Small intestine (tissue), 7 donors: ENCODE results near the gene NSL1. TPM values are rescaled to one million over a fixed set of nuclear protein-coding genes. Genes with fewer than 3 reads are reported as not detected.
"Not testable (repeated sequence)": the region's sequence is repeated elsewhere in the genome, so short reads cannot be mapped to it uniquely, and the experiment has no call there.

ENCODE experiments used
- DNase-seq, 2 donors: peaks; one replicate each; pipeline versions ENCODE4 v3.0.0 to v3.0.0-alpha.2; 2013
- FAIRE-seq: peaks from 2 replicates; lab custom pipeline; 2012; peaks lifted over from hg19 to GRCh38; lab: Jason Lieb, UNC
- H3K27ac ChIP-seq, 3 donors: one replicate each; pipeline ENCODE4 v1.5.1; 2013; ENCODE audit warnings: low read length in 2 of 3, mild to moderate bottlenecking in 2 of 3, control low read depth in 1 of 3, inconsistent platforms in 1 of 3, low read depth in 1 of 3, moderate library complexity in 1 of 3
- H3K27me3 ChIP-seq, 3 donors: one replicate each; pipeline ENCODE4 v1.6.1; 2013; ENCODE audit warnings: low read length in 3 of 3, inconsistent platforms in 1 of 3; ENCODE audit not compliant: control insufficient read depth in 3 of 3, insufficient read depth in 3 of 3
- H3K36me3 ChIP-seq, 3 donors: one replicate each; pipeline ENCODE4 v1.6.1; 2013; ENCODE audit warnings: low read length in 3 of 3, inconsistent platforms in 1 of 3, low read depth in 1 of 3, mild to moderate bottlenecking in 1 of 3, moderate library complexity in 1 of 3; ENCODE audit not compliant: control insufficient read depth in 3 of 3, insufficient read depth in 2 of 3
- H3K4me1 ChIP-seq, 3 donors: one replicate each; pipeline ENCODE4 v1.6.1; 2013; ENCODE audit warnings: low read length in 2 of 3, inconsistent platforms in 1 of 3, low read depth in 1 of 3, mild to moderate bottlenecking in 1 of 3, moderate library complexity in 1 of 3; ENCODE audit not compliant: control insufficient read depth in 3 of 3, insufficient read depth in 2 of 3
- H3K4me3 ChIP-seq, 3 donors: one replicate each; pipeline ENCODE4 v1.5.1; 2013; ENCODE audit warnings: low read length in 3 of 3, control low read depth in 1 of 3, inconsistent platforms in 1 of 3, low read depth in 1 of 3, mild to moderate bottlenecking in 1 of 3, moderate library complexity in 1 of 3
- H3K9me3 ChIP-seq, 2 donors: one replicate each; pipeline ENCODE4 v1.6.1; 2013; ENCODE audit warnings: low read depth in 1 of 2, low read length in 1 of 2; ENCODE audit not compliant: control insufficient read depth in 2 of 2, insufficient read depth in 1 of 2
- WGBS, 3 donors: extraction: QIAGEN DNeasy Blood & Tissue Kit; methylation state at CpG; one replicate each; pipeline ENCODE4 v1.1.7; 2013; 5-methylcytosine and 5-hydroxymethylcytosine counted together
- polyA plus RNA-seq, 4 donors: library from polyadenylated mRNA; stranded (reverse) in 3 of 4; unstranded in 1 of 4; fragments of 200-250 nt in 3 of 4; fragments of 120-200 nt in 1 of 4; gene quantifications; one replicate each; pipeline versions ENCODE4 v1.2.1 to v1.2.3, GENCODE V29; 2013
- donor health status: healthy with polysubstance abuse.
- donor health status: control.
- donor health status: control.
- donor health status: Bipolar disorder and iron deficiency.
- donor health status: healthy.

Gene NSL1
- polyA plus RNA-seq, 4 donors = 20.6 to 33.3 (median 22.6) TPM

DNA sequence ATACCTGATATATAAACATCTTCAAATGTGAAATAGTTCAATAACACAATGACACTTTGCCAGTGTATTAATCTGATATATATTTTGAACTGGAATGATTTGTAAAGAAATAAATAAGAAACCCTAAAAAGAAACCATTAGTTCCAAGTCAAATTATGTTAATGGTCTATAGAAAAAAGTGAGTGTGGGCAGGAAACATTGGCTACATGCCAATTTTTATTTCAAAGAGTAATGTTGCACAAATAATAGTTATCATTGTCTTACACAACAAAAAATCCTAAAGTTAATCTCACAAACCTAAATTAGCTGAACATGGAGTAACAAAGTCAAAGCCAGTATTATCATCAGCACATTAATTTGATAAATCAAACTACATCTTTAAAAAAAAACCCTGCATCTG lies 54.0 kb downstream of the NSL1 start:
- Histone ChIP-seq H3K27me3 (no peaks in the 10 kb centered on the region), H3K36me3 (peaks cover 0 to 14% (median 0%) of the 10 kb centered on the region in 3 donors), H3K27ac (no peak overlapping the region), H3K4me3 (no peak overlapping the region), H3K9me3 (no peaks in the 10 kb centered on the region), H3K4me1 (no peaks in the 10 kb centered on the region)
- FAIRE-seq = no peak
- DNase-seq = no peak

DNA sequence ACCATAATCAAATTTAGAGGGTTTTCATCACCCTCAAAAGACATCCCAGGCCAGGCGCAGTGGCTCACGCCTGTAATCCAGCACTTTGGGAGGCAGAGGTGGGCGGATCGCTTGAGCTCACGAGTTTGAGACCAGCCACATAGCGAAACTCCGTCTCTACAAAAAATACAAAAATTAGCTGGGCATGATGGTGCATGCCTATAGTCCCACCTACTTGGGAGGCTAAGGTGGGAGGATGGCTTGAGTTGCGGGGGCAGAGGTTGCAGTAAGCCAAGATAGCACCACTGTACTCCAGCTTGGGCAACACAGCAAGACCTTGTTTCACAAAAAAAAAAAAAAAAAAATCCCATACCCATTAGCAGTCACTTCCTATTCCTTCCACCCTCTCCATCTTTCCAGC lies 58.5 kb downstream of the NSL1 start:
- no peaks in the 10 kb centered on the region for H3K9me3 ChIP-seq
- peaks cover 0 to 9% (median 0%) of the 10 kb centered on the region in 3 donors for H3K36me3 ChIP-seq
- DNase-seq (no peak), FAIRE-seq (no peak)
- peaks cover 0 to 11% (median 4%) of the 10 kb centered on the region in 3 donors for H3K4me1 ChIP-seq
- no peaks in the 10 kb centered on the region for H3K27me3 ChIP-seq
- H3K4me3 ChIP-seq = no peak overlapping the region
- WGBS, 3 donors = 97 to 98% (median 98%) methylated on average over 8 of the region's 8 CpGs
- H3K27ac ChIP-seq = no peak overlapping the region

DNA sequence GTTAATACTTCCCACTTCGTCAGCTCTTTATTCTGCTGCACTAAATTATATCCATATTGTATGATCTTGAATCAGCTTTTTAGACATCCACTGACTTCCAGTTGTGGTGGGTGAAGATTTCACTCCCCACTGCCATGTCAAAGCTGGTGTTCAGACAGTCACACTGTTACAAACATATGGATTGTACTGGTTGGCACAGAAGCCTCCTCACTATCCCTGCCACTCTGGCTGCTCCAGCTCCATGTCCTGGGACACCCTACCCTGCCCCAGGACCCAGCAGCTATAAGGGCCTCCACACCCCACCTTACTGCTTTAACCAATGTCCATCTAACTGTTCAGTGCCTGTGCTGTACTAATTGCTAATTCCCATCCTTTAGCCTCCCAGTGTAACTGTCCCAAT lies 59.9 kb downstream of the NSL1 start:
- Histone ChIP-seq H3K4me1 (peaks cover 0 to 13% (median 4%) of the 10 kb centered on the region in 3 donors), H3K27ac (no peak overlapping the region), H3K9me3 (no peaks in the 10 kb centered on the region), H3K36me3 (peaks cover 0 to 14% (median 0%) of the 10 kb centered on the region in 3 donors), H3K4me3 (no peak overlapping the region), H3K27me3 (no peaks in the 10 kb centered on the region)
- FAIRE-seq = no peak
- DNase-seq = no peak
- 90 to 100% (median 92%) methylated on average over 1 of the region's 1 CpG for WGBS, 3 donors

DNA sequence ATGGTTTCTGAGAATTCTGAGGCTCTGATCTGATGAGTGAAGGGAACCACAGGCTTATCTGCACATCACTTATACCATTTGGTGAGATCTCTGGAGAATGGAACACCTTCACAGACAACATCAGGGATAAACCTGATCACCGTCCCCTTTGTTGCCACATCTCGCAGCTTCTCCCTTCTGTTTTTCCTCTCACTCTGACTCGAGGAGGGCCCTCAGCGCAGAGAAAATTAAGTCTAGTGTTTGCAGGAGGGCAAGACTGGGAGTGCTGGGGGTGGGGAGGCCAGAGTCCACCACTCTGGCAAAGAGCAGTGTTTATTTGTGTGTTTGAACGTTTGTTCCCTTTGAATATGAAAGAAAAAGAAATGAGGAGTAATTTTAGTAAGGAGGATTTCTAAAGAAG lies 63.0 kb downstream of the NSL1 start:
- Histone ChIP-seq H3K36me3 (peaks cover 0 to 15% (median 0%) of the 10 kb centered on the region in 3 donors), H3K4me1 (peaks cover 0 to 13% (median 4%) of the 10 kb centered on the region in 3 donors), H3K27ac (peak overlapping the region in 1 of 3 donors; percentile 56), H3K27me3 (no peaks in the 10 kb centered on the region), H3K4me3 (no peak overlapping the region), H3K9me3 (peaks cover 0 to 3% of the 10 kb centered on the region in 2 donors)
- 9 to 44% (median 33%) methylated on average over 5 of the region's 5 CpGs for WGBS, 3 donors
- DNase-seq = peak; percentile 63 to 82
- FAIRE-seq = no peak

DNA sequence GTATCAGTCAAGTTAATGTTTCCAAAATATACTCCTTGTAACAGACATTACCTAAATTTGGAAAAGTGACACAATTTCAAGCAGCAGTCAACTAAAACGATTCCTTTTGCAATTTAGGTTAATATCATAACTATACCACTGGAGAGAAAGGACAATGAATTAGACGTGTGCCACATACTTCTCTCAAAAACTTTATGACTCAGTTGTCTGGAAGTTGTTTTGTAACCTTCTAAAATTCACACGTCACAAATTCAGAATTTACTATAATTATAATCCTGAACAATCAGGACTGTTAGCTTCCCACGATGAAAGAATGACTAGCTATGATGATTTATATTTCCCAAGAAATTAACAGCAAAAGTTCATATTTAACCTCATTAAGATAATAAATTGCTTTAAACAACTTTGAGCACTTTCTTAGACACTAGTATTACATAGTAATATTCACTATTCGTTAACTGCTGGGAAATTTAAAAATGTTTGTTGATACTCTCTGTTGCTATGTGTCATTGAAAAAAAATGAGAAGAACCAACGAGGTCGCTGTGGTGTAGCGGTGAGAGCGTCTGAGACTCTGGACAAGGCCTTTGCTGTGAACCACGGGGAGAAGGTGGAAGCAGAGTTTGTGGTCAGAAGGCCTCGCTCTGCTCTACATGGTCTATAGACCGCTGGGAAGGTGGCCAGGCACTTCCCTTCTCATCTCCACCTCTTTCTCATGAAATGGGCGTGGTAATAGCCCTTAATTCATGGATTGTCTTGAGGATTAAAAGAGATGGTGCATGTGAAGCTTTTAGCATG lies 64.0 kb downstream of the NSL1 start:
- WGBS, 3 donors = 60 to 84% (median 63%) methylated on average over 13 of the region's 13 CpGs
- peaks cover 0 to 12% (median 0%) of the 10 kb centered on the region in 3 donors for H3K36me3 ChIP-seq
- H3K27ac ChIP-seq = peak overlapping the region in 1 of 3 donors; percentile 48
- H3K9me3 ChIP-seq = peaks cover 0 to 3% of the 10 kb centered on the region in 2 donors
- DNase-seq (peak in 1 of 2 donors; percentile 7), FAIRE-seq (no peak)
- no peaks in the 10 kb centered on the region for H3K27me3 ChIP-seq
- H3K4me3 ChIP-seq = no peak overlapping the region
- peaks cover 0 to 13% (median 4%) of the 10 kb centered on the region in 3 donors for H3K4me1 ChIP-seq

DNA sequence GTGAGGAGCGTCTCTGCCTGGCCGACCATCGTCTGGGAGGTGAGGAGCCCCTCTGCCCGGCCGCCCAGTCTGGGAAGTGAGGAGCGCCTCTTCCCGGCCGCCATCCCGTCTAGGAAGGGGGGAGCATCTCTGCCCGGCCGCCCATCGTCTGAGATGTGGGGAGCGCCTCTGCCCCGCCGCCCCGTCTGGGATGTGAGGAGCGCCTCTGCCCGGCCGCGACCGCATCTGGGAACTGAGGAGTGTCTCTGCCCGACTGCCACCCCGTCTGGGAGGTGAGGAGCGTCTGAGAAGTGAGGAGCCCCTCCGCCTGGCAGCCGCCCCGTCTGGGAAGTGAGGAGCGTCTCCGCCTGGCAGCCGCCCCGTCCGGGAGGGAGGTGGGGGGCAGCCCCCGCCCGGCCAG lies 66.9 kb downstream of the NSL1 start:
- not testable (repeated sequence) for H3K4me3 ChIP-seq, DNase-seq, H3K27me3 ChIP-seq, H3K9me3 ChIP-seq, H3K36me3 ChIP-seq, H3K27ac ChIP-seq, FAIRE-seq
- H3K4me1 ChIP-seq = peaks cover 0 to 12% (median 3%) of the 10 kb centered on the region in 3 donors
- WGBS, 3 donors = 93 to 95% (median 94%) methylated on average over 20 to 34 of the region's 34 CpGs

DNA sequence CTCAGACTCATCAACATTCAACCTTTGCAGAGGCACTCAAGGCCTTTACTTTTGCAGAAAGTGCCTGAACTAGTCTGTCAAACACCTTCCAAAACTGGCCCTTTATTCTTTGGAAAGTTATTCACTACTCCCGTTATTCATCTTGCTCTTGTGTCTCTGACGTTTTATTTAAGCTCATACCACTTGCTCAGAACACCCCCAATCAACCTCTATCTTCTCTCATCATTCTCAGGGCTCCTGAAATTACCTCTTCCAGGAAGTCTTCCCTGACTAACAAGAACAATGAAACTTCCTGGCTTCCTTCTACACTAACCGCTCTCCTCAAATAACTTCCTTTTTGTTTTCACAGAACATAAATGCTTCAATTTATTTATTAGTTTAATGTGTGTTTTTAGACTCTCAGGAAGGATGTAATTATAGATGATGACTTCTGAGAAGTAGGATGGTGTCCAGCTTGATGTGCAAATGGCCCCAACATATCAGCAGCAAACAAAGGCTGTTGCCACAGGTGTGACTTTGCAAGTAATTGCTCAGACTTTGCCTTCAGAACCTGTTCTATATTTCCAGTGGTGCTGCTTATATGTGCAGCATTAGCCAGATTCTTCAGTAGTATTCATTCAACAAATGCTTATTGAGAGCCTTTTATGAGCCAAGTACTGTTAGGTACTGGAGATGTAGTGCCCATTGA lies 69.2 kb downstream of the NSL1 start:
- no peak for FAIRE-seq
- Histone ChIP-seq H3K4me1 (no peaks in the 10 kb centered on the region), H3K4me3 (no peak overlapping the region), H3K9me3 (peaks cover 0 to 3% of the 10 kb centered on the region in 2 donors), H3K27me3 (no peaks in the 10 kb centered on the region), H3K36me3 (peaks cover 0 to 9% (median 0%) of the 10 kb centered on the region in 3 donors), H3K27ac (no peak overlapping the region)
- 60 to 64% (median 62%) methylated on average over 3 of the region's 3 CpGs for WGBS, 3 donors
- DNase-seq = no peak

DNA sequence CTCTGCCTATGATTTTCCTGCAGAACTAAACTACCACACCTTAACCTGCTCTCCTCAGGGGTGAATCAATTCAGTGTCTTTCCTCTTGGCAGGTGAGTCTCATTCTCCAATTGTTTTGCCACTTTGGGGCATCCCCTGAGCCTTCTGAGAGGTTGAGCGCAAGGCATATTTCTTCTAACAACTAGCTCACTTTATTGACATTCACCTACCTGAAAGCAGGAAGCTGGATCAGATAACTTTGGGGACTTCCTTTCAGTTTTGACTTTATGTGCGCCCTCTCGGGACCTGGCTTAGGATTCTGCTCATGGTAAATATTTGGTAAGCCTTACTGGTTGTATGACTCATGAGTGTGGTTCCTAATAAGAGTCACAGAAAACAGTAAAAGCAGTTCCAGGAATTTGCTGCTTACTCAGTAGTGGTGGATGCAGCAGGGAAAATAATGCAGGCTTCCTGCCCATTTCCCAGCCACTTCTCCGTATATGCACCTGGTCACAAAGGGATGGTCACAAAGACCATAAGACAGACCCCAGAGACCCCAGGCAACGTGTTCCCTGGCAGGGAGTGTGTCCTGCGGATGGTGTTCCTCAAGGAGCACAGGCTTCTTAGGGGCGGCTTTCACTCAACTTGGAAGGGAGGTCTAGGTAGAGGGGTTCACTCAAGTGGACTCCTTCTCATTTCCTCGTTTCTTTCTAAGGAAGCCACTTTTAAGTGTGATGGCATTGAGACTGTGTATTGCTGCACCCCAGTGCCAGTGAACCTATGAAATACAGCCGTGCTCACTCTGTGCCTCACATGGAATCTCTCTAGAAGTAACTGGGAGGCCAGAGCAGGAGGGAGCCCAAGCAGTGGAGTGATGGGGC lies 70.0 kb downstream of the NSL1 start:
- no peak for FAIRE-seq
- H3K27me3 ChIP-seq = no peaks in the 10 kb centered on the region

More for the DNA sequence above, 70.0 kb downstream of the NSL1 start:
- H3K9me3 ChIP-seq = peaks cover 0 to 3% of the 10 kb centered on the region in 2 donors
- no peak overlapping the region for H3K27ac ChIP-seq
- H3K36me3 ChIP-seq = peaks cover 0 to 4% (median 0%) of the 10 kb centered on the region in 3 donors
- peak in 1 of 2 donors; percentile 24 for DNase-seq
- 57 to 66% (median 61%) methylated on average over 9 of the region's 9 CpGs for WGBS, 3 donors
- no peaks in the 10 kb centered on the region for H3K4me1 ChIP-seq
- no peak overlapping the region for H3K4me3 ChIP-seq
